GM19324 (cell line): Measurements from ENCODE around the gene RNF121.

Source experiments
- ATAC-seq: cut with Tn5 transposase; IDR thresholded peaks from one replicate; pipeline ENCODE4 v1.9.1; 2021; ENCODE audit warnings: mild to moderate bottlenecking, moderate library complexity; ENCODE audit not compliant: unreplicated experiment, low FRiP score

Gene RNF121

GRCh38 chr11:72003776-72004171 lies 74.9 kb downstream of the RNF121 start:
- ATAC-seq, result no peak

- no peak for ATAC-seq
Measured at GRCh38 chr11:72004515-72005346, 75.9 kb downstream of the RNF121 start.

GRCh38 chr11:72005347-72006260 lies 76.8 kb downstream of the RNF121 start:
- ATAC-seq, result no peak

GRCh38 chr11:72006309-72007088 lies 77.7 kb downstream of the RNF121 start:
- ATAC-seq, result no peak

- no peak for ATAC-seq
Measured at GRCh38 chr11:72007089-72007476, 78.2 kb downstream of the RNF121 start.

GRCh38 chr11:72007587-72007986 lies 78.7 kb downstream of the RNF121 start:
- no peak for ATAC-seq

- ATAC-seq, result no peak
Measured at GRCh38 chr11:72008728-72009127, 79.9 kb downstream of the RNF121 start.

- no peak for ATAC-seq
Measured at GRCh38 chr11:72009156-72009555, 80.3 kb downstream of the RNF121 start.

- no peak for ATAC-seq
Measured at GRCh38 chr11:72010529-72011233, 81.8 kb downstream of the RNF121 start.

- ATAC-seq, result no peak
Measured at GRCh38 chr11:72012091-72012630, 83.3 kb downstream of the RNF121 start.

GRCh38 chr11:72012897-72013721 lies 84.3 kb downstream of the RNF121 start:
- ATAC-seq, result no peak

GRCh38 chr11:72013765-72014711 lies 85.2 kb downstream of the RNF121 start:
- no peak for ATAC-seq

GRCh38 chr11:72014761-72015320 lies 86.0 kb downstream of the RNF121 start:
- no peak for ATAC-seq

- no peak for ATAC-seq
Measured at GRCh38 chr11:72015511-72016061, 86.7 kb downstream of the RNF121 start.

GRCh38 chr11:72018171-72018570 lies 89.3 kb downstream of the RNF121 start:
- no peak for ATAC-seq

GRCh38 chr11:72023335-72023734 lies 94.5 kb downstream of the RNF121 start:
- ATAC-seq, result no peak

GRCh38 chr11:72024069-72024754 lies 95.4 kb downstream of the RNF121 start:
- no peak for ATAC-seq
